GM11168 (cell line): Measurements from ENCODE around the gene OR10H1.
"Not testable (repeated sequence)": the region's sequence is repeated elsewhere in the genome, so short reads cannot be mapped to it uniquely, and the experiment has no call there.

Experiments
- in situ Hi-C: fragments of 300-500 bp; cut with MboI; formaldehyde crosslinking; loops from one replicate; pipeline ENCODE4 v1.12.0; 2022; ENCODE audit warnings: low sequenced_read_pairs; ENCODE audit not compliant: unreplicated experiment

The OR10H1 gene

GRCh38 chr19:15776991-15777970 is 38.2 kb downstream of the OR10H1 start:
- in situ Hi-C loops, result no loop called here

GRCh38 chr19:15776264-15776663 is 39.2 kb downstream of the OR10H1 start:
- in situ Hi-C loops, result no loop called here

- in situ Hi-C loops, result no loop called here
Observed at GRCh38 chr19:15775249-15775648, 40.2 kb downstream of the OR10H1 start.

GRCh38 chr19:15774159-15774558 is 41.3 kb downstream of the OR10H1 start:
- in situ Hi-C loops, result not testable (repeated sequence)

GRCh38 chr19:15769586-15769985 is 45.9 kb downstream of the OR10H1 start:
- in situ Hi-C loops, result no loop called here

GRCh38 chr19:15759962-15760565 is 55.4 kb downstream of the OR10H1 start:
- in situ Hi-C loops, result no loop called here

GRCh38 chr19:15758379-15758778 is 57.1 kb downstream of the OR10H1 start:
- in situ Hi-C loops, result no loop called here
